HepG2 (cell line): Measurements from ENCODE around the gene WSCD2.

Source experiments
- ATF3 ChIP-seq: sonication (generic); formaldehyde crosslinking; IDR thresholded peaks from 2 replicates; pipeline ENCODE4 v1.4.0; 2020; ENCODE audit warnings: missing genetic modification reagents
- CBFB ChIP-seq: sonication (generic); formaldehyde crosslinking; IDR thresholded peaks from 2 replicates; pipeline ENCODE4 v1.4.0; 2020; ENCODE audit warnings: missing genetic modification reagents
- E2F1 ChIP-seq: sonication (generic); formaldehyde crosslinking; IDR thresholded peaks from 2 replicates; pipeline ENCODE4 v1.5.0; 2020; ENCODE audit warnings: missing genetic modification reagents
- FOSL2 ChIP-seq: sonication (generic); formaldehyde crosslinking; IDR thresholded peaks from 2 replicates; pipeline ENCODE4 v1.4.0; 2020; ENCODE audit warnings: missing genetic modification reagents
- FOXK2 ChIP-seq: fragments of 450-650 bp; IDR thresholded peaks from 2 replicates; pipeline ENCODE4 v1.6.1; 2016
- HMGA1 ChIP-seq: sonication (generic); formaldehyde crosslinking; conservative IDR thresholded peaks from 2 replicates; pipeline ENCODE4 v1.4.0; 2020; ENCODE audit warnings: missing genetic modification reagents
- JUND ChIP-seq: sonication (generic); formaldehyde crosslinking; IDR thresholded peaks from 2 replicates; pipeline ENCODE4 v1.8.0; 2022; ENCODE audit warnings: mild to moderate bottlenecking, missing genetic modification reagents
- SMC3 ChIP-seq: IDR thresholded peaks from 2 replicates; pipeline ENCODE4 v1.6.1; 2011; ENCODE audit warnings: low read length, improper control_type of control experiment
- ZHX1 ChIP-seq: sonication (generic); formaldehyde crosslinking; IDR thresholded peaks from 2 replicates; pipeline ENCODE4 v1.8.1; 2022; ENCODE audit warnings: low read depth, mild to moderate bottlenecking, missing genetic modification reagents
- ZNF558 ChIP-seq: sonication (generic); formaldehyde crosslinking; IDR thresholded peaks from 2 replicates; pipeline ENCODE4 v1.9.0; 2022; ENCODE audit warnings: mild to moderate bottlenecking, missing genetic modification reagents, borderline replicate concordance
- ZNF878 ChIP-seq: sonication (generic); formaldehyde crosslinking; IDR thresholded peaks from 2 replicates; pipeline ENCODE4 v1.8.1; 2023; ENCODE audit warnings: mild to moderate bottlenecking, missing genetic modification reagents, moderate library complexity
- ZSCAN21 ChIP-seq: sonication (generic); formaldehyde crosslinking; IDR thresholded peaks from 2 replicates; pipeline ENCODE4 v1.8.0; 2022; ENCODE audit warnings: mild to moderate bottlenecking, missing genetic modification reagents, moderate library complexity, borderline replicate concordance
- TF ChIP-seq, protein P1 (sequence below): sonication (generic); formaldehyde crosslinking; IDR thresholded peaks from 2 replicates; pipeline ENCODE4 v1.5.0; 2020; ENCODE audit warnings: mild to moderate bottlenecking, missing genetic modification reagents, moderate library complexity

DNA sequence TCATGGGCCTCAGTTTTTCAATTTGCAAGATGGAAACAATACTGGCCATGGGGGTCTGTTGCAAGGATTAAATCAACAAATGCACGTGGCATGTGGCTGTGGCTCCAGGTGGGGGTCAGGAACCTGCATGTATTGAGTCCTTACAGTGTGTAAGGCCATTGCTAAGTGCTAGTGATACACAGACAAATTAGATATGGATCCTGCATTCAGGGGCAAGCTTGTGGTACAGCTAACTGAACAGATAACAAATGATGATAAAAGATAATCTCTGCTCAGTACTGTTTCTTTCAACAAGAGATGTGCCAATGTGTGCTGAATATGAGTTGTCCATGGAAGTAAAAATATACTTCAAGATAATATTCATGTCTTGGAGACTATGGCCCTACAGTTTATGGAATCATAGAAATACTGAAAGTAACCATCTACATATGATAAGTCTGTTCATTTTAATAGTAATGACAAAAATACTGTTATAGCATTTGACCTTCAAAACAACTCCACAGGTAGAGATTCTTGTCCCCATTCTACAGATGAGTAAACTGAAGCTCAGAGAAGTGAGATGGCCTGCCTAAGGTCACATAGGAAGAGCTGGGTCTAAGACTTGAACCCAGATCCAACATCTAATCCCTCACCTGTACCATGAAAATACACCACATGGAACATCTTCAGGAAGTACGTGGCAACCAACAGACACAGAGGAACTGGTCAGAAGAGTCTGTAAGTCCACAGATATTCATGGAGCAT is 7.2 kb upstream of the WSCD2 start:
- TF ChIP-seq ZNF558 (CRISPR knock-in tag) (no peak), FOXK2 (no peak), E2F1 (CRISPR knock-in tag) (no peak), ATF3 (CRISPR knock-in tag) (no peak), ZSCAN21 (CRISPR knock-in tag) (no peak), SMC3 (no peak), HMGA1 (no peak), FOSL2 (CRISPR knock-in tag) (no peak), JUND (CRISPR knock-in tag) (no peak), ZHX1 (CRISPR knock-in tag) (no peak), CBFB (CRISPR knock-in tag) (no peak), ZNF878 (CRISPR knock-in tag) (no peak)
- TF ChIP-seq, protein P1, sequence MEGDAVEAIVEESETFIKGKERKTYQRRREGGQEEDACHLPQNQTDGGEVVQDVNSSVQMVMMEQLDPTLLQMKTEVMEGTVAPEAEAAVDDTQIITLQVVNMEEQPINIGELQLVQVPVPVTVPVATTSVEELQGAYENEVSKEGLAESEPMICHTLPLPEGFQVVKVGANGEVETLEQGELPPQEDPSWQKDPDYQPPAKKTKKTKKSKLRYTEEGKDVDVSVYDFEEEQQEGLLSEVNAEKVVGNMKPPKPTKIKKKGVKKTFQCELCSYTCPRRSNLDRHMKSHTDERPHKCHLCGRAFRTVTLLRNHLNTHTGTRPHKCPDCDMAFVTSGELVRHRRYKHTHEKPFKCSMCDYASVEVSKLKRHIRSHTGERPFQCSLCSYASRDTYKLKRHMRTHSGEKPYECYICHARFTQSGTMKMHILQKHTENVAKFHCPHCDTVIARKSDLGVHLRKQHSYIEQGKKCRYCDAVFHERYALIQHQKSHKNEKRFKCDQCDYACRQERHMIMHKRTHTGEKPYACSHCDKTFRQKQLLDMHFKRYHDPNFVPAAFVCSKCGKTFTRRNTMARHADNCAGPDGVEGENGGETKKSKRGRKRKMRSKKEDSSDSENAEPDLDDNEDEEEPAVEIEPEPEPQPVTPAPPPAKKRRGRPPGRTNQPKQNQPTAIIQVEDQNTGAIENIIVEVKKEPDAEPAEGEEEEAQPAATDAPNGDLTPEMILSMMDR: no peak
